Stimulated activated CD4-positive, alpha-beta T cell treated with anti-CD3 and anti-CD28 coated beads, Interleukin-2, amount 100 ng/mL, for 24 hours (primary cell): Measurements from ENCODE around the gene SIGLEC1.
A peak's percentile ranks its signal among the peaks of the same experiment; 100 is the strongest.

Experiments
- DNase-seq, 2 donors: peaks; one replicate each; pipeline ENCODE4 v3.0.0-alpha.2; 2020

Gene SIGLEC1

DNA sequence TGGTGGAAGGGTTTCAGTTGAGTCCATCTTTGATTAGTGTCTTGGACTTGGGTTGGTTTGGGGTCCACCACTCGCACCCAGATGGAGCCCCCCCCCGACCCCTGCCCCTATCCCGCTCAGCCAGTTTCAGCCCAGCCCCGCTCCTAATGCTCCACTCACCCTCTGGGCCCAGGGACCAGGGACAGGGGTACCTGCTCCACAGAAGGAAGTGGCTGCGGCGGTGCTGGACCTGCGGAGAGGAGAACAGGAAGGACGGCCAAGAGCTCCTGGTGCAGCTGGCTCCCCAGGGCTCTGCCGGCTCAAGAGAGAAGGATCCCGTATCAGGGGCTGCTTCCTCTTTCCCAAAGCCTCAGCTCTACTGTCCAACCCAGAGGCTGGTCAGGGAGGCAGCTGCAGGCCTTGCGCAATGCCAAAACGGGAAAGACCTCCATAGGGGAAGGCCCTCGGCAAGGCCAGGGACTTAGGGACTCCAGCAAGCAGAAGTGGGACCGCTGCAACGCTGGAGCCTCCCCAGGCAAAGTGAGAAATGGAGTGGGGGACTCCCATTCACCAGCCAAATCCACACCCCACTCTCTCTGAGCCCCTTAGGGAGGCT, at the start of gene SIGLEC1:
TSS of gene SIGLEC1 (minus strand) at position 322 of the 595 bp plus-strand sequence. CDS start 5,472 bp downstream, outside the sequence.
- no peak for DNase-seq

DNA sequence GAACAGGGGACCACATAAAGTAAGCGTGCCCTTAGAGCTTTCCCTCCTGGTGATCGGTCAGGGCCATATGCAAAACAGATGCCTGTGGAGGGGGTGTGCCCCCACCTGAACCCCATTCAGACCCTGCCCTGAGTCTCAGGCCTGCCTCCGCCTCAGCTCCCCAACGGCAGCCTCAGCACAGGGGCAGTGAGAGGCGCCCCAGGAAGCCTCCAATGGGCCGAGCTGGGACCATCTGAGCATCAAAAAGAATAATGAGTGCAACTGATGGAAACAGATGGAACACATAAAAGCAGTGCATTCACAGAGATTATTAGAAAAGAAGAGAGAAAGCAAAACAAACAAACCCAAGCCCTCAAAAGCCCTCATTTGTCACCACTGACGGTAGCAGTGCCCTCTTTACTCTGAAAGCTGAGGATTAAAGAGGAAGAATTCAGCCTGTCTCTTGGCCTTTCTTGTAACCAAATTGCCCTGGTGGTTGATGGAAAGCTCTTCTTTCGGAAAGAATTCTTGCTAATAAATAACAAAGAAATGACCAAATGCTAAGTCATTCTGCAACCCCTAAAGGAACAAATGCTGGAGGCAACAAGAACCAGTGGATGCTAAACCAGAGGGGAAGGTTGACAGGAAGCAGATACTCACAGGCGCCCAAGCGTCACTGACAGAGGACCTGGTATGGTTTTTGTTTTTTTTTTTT, 48.4 kb upstream of the SIGLEC1 start:
- no peak for DNase-seq

DNA sequence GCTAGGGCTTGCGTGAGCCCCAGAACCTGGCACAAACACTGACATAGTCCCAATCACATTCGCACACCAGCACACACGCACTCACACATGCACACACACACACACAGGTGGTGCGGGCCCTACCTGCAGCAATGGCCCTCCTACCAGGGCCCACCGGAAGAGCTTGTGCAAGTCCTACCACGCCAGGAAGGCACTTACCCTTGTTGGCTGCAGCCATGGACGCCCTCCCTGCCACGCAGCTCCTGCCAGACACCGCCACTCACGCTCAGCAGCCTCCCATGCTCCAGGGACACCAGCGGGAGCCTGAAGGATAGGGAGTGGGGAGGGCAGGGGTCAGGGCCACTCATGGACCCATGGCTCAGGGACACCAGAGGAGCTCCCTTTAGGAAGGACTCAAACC, 47.5 kb upstream of the SIGLEC1 start:
- no peak for DNase-seq

GRCh38 chr20:3759316-3759823, 47.0 kb upstream of the SIGLEC1 start:
- no peak for DNase-seq

GRCh38 chr20:3758566-3758965, 46.2 kb upstream of the SIGLEC1 start:
- DNase-seq: no peak

- DNase-seq: no peak
Measured at GRCh38 chr20:3757268-3757667, 44.9 kb upstream of the SIGLEC1 start.

DNA sequence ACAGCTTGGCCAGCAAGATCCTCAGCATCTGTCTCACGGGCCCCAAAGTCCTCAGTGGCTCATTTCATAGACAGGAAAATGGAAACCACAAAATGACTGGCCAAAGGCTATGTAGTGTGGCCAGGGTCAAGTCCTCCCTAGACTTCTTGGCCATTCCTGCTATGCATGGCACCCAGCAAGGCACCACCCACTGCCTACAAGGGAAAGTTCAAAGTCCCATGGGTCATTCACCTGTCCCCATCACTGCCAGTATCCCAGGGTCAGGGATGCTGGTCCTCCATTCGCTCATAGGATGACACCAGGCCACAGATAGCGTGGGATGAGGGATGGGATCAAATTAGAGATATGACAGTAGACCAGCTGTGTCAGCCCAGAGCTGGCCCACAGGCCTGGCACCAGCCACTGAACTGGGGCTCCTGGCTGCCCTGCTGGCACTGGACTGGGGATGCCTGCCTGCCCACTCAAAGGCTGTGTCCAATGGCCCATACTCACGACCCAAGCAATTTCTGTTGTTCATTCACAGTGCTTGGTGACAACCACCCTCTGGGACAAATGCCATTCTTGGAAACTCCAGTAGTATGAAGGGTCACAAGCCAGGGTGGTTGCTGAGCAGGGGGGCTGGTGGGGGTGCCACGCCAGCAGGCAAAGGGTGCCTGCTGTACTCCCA, 43.5 kb upstream of the SIGLEC1 start:
- no peak for DNase-seq

- no peak for DNase-seq
Measured at GRCh38 chr20:3755269-3755668, 42.9 kb upstream of the SIGLEC1 start.

GRCh38 chr20:3754276-3754630, 41.9 kb upstream of the SIGLEC1 start:
- no peak for DNase-seq

GRCh38 chr20:3753501-3754275, 41.3 kb upstream of the SIGLEC1 start:
- DNase-seq: no peak

- DNase-seq: peak; percentile 61 to 69
Measured at GRCh38 chr20:3753098-3753497, 40.7 kb upstream of the SIGLEC1 start.

DNA sequence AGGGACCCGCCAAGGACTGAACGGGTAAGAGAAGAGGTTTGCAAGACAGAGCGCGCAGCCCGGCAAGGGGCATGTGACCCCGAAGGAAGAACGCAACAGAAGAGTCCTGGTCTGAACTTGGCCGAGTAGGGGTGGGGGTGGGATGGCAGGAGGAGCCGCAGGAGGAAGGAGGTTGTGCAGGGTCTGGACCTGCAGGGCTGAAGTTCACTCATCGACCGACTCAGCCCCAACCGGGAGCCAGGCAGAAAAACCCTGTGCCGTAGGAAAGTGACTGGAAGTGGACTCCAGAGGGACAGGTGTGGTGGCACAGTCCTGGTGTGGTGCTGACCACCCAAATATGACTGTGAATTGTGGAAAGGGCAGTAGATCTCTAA, 40.0 kb upstream of the SIGLEC1 start:
- no peak for DNase-seq

DNA sequence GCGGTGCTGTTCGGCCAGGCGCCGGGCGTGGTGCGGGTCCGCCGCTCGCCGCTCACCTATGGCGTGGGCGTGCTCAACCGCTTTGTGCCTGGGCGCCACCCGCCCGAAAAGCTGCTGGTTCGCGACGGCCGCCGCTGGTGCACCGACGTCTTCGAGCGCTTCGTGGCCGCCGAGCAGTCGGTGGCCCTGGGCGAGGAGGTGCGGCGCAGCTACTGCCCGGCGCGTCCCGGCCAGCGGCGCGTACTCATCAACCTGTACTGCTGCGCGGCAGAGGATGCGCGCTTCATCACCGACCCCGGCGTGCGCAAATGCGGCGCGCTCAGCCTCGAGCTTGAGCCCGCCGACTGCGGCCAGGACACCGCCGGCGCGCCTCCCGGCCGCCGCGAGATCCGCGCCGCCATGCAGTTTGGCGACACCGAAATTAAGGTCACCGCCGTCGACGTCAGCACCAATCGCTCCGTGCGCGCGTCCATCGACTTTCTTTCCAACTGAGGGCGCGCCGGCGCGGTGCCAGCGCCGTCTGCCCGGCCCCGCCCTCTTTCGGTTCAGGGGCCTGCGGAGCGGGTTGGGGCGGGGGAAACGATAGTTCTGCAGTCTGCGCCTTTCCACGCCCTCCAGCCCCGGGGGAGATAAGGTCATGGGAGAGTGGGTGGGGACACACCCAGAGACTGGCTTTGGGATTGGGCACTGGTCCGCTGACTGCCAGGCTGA, 39.4 kb upstream of the SIGLEC1 start:
- DNase-seq: peak; percentile 61 to 66

GRCh38 chr20:3751305-3751674, 38.9 kb upstream of the SIGLEC1 start:
- no peak for DNase-seq

DNA sequence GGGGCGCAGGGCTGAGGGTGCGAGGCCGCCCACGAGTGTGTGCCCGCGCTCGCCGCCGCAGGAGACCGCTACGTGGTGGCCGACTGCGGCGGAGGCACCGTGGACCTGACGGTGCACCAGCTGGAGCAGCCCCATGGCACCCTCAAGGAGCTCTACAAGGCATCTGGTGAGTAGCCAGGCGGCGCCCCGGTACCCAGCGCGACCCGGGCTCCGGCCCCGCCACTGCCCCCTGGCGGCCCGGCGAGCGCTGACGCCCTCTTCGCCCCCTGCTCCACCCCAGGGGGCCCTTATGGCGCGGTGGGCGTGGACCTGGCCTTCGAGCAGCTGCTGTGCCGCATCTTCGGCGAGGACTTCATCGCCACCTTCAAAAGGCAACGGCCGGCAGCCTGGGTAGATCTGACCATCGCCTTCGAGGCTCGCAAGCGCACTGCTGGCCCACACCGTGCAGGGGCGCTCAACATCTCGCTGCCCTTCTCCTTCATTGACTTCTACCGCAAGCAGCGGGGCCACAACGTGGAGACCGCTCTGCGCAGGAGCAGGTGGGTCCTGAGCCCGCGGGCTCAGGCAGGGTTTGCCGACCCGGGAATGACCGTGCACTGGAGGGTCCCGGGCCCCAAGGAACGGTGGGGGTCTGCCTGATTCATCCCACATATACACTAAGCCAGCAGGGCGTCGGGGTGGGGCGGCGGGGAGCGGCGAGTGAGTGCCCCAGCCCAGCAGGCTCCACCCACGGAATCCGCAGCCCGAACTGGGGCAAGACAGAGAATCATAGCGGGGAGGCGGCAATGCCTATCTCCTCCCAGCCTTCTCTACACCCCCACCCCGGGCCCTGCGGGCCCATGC, 37.5 kb upstream of the SIGLEC1 start:
- peak; percentile 40 to 57 for DNase-seq

- DNase-seq: no peak
Measured at GRCh38 chr20:3749087-3749688, 36.8 kb upstream of the SIGLEC1 start.

GRCh38 chr20:3748073-3748472, 35.7 kb upstream of the SIGLEC1 start:
- no peak for DNase-seq

- no peak for DNase-seq
Measured at GRCh38 chr20:3747471-3747870, 35.1 kb upstream of the SIGLEC1 start.

DNA sequence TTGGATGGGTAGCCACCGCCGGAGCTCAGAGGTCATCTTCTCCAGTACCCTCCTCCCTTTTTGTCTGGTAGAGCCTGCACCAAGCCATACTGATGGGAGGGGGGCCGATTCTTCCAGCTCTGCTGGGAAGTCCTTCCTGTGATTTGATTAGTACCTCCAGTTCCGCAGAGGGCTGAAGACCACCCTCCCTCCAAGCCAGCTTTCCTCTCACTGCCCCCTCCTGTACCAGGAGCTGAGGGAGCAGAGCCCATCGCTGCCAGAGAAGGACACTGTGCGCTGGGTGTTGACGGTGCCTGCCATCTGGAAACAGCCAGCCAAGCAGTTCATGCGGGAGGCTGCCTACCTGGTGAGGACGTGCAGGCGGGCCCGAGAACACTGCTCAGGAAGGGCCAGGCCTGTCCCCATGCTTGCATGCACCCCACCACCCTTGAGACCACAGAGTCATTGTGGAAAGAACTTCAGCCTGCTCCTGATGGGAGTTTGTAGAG, 33.3 kb upstream of the SIGLEC1 start:
- DNase-seq: no peak

- peak; percentile 74 to 77 for DNase-seq
Measured at GRCh38 chr20:3744806-3745685, 32.6 kb upstream of the SIGLEC1 start.
